ENCODE measurements around the gene FBXW4.
A peak's percentile ranks its signal among the peaks of the same experiment; 100 is the strongest.

The FBXW4 gene

DNA sequence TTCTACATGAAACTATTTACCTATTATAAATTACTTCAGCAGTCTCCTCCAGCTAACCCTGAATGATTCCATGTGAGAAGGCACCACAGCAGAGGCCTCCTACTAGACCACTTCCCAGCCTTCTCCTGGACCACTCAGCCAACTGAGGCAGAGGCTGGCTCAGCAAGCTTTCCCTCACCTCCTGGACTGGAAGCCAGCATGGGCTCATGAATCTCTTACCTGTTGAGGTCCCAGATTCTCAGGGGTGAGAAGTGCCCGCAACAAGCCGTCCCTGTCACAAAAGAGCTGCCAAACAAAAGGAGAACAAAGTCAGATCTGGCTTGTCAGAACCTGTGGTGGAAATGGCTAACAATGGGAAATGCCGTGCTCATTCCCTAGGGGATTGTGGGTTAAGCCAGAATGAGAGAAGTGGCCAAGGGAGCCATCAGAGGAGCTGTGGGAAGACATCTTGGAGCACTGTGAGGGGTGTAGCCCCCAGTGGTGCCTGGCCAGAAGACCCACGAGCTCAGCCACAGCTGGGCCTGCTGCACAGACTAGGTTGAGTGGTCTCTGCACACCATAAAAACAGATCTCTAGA, 70.4 kb downstream of the FBXW4 start:
- DNase-seq (ENCODE audit: low read depth): no peak
- TF ChIP-seq, protein P1, sequence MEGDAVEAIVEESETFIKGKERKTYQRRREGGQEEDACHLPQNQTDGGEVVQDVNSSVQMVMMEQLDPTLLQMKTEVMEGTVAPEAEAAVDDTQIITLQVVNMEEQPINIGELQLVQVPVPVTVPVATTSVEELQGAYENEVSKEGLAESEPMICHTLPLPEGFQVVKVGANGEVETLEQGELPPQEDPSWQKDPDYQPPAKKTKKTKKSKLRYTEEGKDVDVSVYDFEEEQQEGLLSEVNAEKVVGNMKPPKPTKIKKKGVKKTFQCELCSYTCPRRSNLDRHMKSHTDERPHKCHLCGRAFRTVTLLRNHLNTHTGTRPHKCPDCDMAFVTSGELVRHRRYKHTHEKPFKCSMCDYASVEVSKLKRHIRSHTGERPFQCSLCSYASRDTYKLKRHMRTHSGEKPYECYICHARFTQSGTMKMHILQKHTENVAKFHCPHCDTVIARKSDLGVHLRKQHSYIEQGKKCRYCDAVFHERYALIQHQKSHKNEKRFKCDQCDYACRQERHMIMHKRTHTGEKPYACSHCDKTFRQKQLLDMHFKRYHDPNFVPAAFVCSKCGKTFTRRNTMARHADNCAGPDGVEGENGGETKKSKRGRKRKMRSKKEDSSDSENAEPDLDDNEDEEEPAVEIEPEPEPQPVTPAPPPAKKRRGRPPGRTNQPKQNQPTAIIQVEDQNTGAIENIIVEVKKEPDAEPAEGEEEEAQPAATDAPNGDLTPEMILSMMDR (IDR thresholded peaks at IDR 0.05; ENCODE audit: insufficient read depth, low read depth, low read length, missing control alignments): no peak
- H3K4me3 ChIP-seq (ENCODE audit: low read depth, low read length): no peak overlapping the region

DNA sequence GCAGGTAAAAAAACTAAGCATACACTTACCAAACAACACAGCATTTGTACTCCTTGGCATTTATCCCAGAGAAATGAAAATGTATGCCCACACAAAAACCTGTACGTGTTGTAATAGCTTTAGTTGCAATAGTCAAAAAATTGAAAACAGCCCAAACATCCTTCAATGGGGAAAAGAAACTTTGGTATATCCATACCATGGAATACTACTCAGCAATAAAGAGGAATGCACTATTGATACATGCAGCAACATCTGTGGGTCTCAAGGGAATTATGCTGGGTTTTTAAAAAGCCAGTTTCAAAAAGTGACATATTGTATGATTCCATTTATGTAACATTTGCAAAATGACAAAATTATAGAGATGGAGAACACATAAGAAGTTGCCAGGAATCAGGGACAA, 71.4 kb downstream of the FBXW4 start:
- TF ChIP-seq, protein P1 (IDR thresholded peaks at IDR 0.05; ENCODE audit: insufficient read depth, low read depth, low read length, missing control alignments): no peak
- DNase-seq (ENCODE audit: low read depth): no peak
- no peak overlapping the region for H3K4me3 ChIP-seq (ENCODE audit: low read depth, low read length)

DNA sequence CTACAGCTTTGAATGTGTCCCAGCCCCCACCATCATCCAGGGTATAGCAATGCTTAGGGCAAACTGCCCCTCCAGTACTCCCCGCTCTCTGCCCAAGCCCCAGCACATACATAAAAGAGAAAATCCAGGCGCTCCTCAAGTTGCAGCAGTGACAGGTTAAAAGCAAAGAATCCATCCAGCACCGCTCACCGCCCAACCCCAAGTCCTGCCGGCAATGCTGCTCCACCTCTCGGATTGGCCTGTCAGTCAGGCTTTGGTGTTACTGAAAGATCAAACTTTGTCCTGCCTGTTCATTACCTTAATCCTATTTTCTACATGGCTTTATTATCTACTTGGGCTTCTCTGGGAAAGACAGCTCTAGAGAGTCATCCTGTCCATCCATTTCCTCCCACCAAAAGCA, 75.0 kb downstream of the FBXW4 start:
- DNase-seq (ENCODE audit: low read depth): no peak
- no peak overlapping the region for H3K4me3 ChIP-seq (ENCODE audit: low read depth, low read length)
- TF ChIP-seq, protein P1 (IDR thresholded peaks at IDR 0.05; ENCODE audit: insufficient read depth, low read depth, low read length, missing control alignments): no peak

DNA sequence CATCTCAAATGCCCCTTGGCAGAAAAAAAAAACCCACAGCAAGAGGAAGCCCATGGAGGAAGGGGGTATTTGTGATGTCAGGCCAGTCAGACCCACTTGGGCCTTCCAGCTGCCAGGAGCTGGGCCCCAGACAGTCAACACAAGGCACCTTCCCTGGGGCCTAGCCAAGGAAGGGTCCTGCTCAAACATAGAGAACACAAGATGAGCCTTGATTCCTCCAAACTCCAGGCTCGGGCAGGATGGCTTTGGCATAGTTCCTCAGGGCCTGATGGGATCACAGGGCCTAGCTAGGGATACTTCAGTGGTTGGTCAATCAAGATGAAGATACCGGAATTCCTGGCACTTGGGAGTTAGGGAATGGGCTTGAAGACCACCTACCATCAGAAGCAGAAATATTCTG, 76.1 kb downstream of the FBXW4 start:
- TF ChIP-seq, protein P1 (IDR thresholded peaks at IDR 0.05; ENCODE audit: insufficient read depth, low read depth, low read length, missing control alignments): no peak
- H3K4me3 ChIP-seq (ENCODE audit: low read depth, low read length): no peak overlapping the region
- no peak for DNase-seq (ENCODE audit: low read depth)

DNA sequence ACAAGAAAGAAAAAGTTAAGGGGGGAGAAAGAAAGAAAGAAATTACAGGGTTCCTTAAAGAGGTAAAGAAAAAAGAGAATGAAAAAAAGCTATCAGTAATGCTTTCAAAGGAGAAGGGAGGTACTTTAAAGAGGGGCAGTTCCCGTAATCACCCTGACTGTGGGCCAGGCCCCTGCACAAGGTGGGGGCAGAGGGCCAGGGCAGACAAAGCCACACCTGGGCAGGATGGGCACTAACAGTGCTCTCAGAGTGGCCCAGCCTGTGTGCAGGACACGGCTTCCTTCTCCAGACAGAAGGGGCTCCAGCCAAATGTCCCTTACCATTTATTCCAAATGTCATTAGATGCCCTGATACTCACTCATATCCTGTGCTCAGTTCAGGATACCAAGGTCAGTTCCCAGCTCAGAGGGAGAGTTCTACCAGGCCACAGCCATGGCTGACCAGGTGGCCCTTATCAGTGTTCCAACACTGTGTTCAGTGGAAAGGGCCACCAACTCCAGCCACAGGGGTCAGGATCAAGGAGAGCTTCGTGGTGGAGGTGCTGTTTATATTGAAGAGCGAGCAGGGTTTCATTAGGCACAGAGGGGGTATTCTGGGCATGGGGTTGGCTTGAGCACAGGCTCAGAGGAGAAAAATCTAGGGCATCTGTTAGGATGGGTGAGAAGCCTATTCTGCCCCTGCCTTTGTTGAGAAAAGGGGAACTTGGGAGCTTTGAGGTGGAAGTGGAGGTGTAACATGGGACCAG, 77.0 kb downstream of the FBXW4 start:
- no peak overlapping the region for H3K4me3 ChIP-seq (ENCODE audit: low read depth, low read length)
- no peak for DNase-seq (ENCODE audit: low read depth)
- TF ChIP-seq, protein P1 (IDR thresholded peaks at IDR 0.05; ENCODE audit: insufficient read depth, low read depth, low read length, missing control alignments): no peak

DNA sequence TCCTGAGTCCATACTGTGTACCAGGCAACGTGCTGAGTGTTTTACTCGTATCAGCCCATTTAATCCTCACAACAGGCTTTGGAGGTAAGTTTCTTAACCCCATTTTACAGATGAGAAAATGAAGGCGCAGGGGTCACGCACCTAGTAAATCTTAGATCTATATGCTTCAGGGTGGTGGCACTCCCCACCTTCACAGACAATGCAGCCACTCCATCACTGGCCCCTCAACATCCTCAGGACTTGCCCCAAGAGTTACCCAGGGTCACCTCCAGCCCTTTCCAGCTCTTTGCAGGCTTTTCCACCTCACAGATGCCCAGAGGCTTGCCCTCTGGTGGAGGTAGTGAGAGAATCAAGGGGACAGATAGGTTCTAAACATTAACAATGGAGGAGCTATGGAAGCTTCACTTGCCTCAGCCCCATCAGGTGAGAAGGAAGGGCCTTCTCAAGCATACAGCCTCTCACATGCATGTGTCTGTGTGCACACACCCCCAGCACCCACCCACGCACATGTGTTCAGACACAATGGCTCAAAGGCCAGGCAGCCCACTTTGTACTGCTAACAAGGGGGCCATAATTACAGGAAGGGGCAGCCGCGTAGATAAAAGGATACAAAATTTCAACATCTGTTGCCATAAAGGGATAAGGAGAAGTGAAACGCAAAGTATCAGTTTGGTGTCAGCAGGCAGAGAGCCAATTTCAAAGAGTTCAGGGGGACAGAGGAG, 77.7 kb downstream of the FBXW4 start:
- H3K4me3 ChIP-seq (ENCODE audit: low read depth, low read length): no peak overlapping the region
- TF ChIP-seq, protein P1 (IDR thresholded peaks at IDR 0.05; ENCODE audit: insufficient read depth, low read depth, low read length, missing control alignments): peak; percentile 19
- peak; percentile 46 for DNase-seq (ENCODE audit: low read depth)

Measured in GM12865 (cell line).